ENCODE results near the gene SERPINB13.
A peak's percentile ranks its signal among the peaks of the same experiment; 100 is the strongest.

SERPINB13 gene

GRCh38 chr18:63586966-63587365 lies at the start of gene SERPINB13:
SERPINB13 (plus strand) TSS chr18:63587343; CDS start chr18:63588668, 1,325 bp downstream.
- no peak for TF ChIP-seq CTCF (IDR thresholded peaks at IDR 0.05; ENCODE audit: low read depth, low read length)
- H3K4me3 ChIP-seq (replicated peaks in 1 of 2; ENCODE audit: low read depth in 2 of 2, low read length in 2 of 2): no peak within 1 kb of the TSS
- no peak for DNase-seq (ENCODE audit: low read depth in 2 of 2)

GRCh38 chr18:63539904-63540510 lies 47.1 kb upstream of the SERPINB13 start:
- TF ChIP-seq CTCF (IDR thresholded peaks at IDR 0.05; ENCODE audit: low read depth, low read length): no peak
- DNase-seq (ENCODE audit: low read depth in 2 of 2): peak; percentile 48 to 49
- H3K4me3 ChIP-seq (replicated peaks in 1 of 2; ENCODE audit: low read depth in 2 of 2, low read length in 2 of 2): no peak overlapping the region

- no peak for TF ChIP-seq CTCF (IDR thresholded peaks at IDR 0.05; ENCODE audit: low read depth, low read length)
- H3K4me3 ChIP-seq (replicated peaks in 1 of 2; ENCODE audit: low read depth in 2 of 2, low read length in 2 of 2): no peak within 1 kb of the TSS
- no peak for DNase-seq (ENCODE audit: low read depth in 2 of 2)
These were observed 45.1 kb upstream of the SERPINB13 start, which contains the start of gene SERPINB12 for GRCh38 chr18:63542069-63542468. SERPINB12 (plus strand) TSS chr18:63542369; CDS start chr18:63556160, 13,791 bp downstream.

GRCh38 chr18:63544017-63544416 lies 43.1 kb upstream of the SERPINB13 start:
- no peak for DNase-seq (ENCODE audit: low read depth in 2 of 2)
- TF ChIP-seq CTCF (IDR thresholded peaks at IDR 0.05; ENCODE audit: low read depth, low read length): no peak
- no peak overlapping the region for H3K4me3 ChIP-seq (replicated peaks in 1 of 2; ENCODE audit: low read depth in 2 of 2, low read length in 2 of 2)

GRCh38 chr18:63545000-63545399 lies 42.1 kb upstream of the SERPINB13 start:
- no peak for TF ChIP-seq CTCF (IDR thresholded peaks at IDR 0.05; ENCODE audit: low read depth, low read length)
- no peak for DNase-seq (ENCODE audit: low read depth in 2 of 2)
- no peak overlapping the region for H3K4me3 ChIP-seq (replicated peaks in 1 of 2; ENCODE audit: low read depth in 2 of 2, low read length in 2 of 2)

GRCh38 chr18:63550068-63550467 lies 37.1 kb upstream of the SERPINB13 start:
- no peak for TF ChIP-seq CTCF (IDR thresholded peaks at IDR 0.05; ENCODE audit: low read depth, low read length)
- DNase-seq (ENCODE audit: low read depth in 2 of 2): no peak

GRCh38 chr18:63551769-63552168 lies 35.4 kb upstream of the SERPINB13 start:
- DNase-seq (ENCODE audit: low read depth in 2 of 2): no peak
- H3K4me3 ChIP-seq (replicated peaks in 1 of 2; ENCODE audit: low read depth in 2 of 2, low read length in 2 of 2): no peak overlapping the region
- no peak for TF ChIP-seq CTCF (IDR thresholded peaks at IDR 0.05; ENCODE audit: low read depth, low read length)

More at GRCh38 chr18:63550068-63550467, 37.1 kb upstream of the SERPINB13 start:
- H3K4me3 ChIP-seq (replicated peaks in 1 of 2; ENCODE audit: low read depth in 2 of 2, low read length in 2 of 2): no peak overlapping the region
